RWPE1 (cell line): ENCODE results near the gene LITAFD.
A peak's percentile ranks its signal among the peaks of the same experiment; 100 is the strongest.

ENCODE experiments used
- CTCF ChIA-PET: fragments of 350-600 bp; sonication (Branson Sonifier 250); formaldehyde crosslinking; extraction: SDS; loops from one replicate; lab custom pipeline; 2021; lab: Yijun Ruan, JAX
- POLR2A ChIA-PET: fragments of 400-600 bp; formaldehyde crosslinking; extraction: SDS; loops from one replicate; lab custom pipeline; 2020; ENCODE audit warnings: antibody characterized with exemption; ENCODE audit not compliant: low non-redundant PET; lab: Yijun Ruan, JAX
- DNase-seq: peaks from one replicate; pipeline ENCODE4 v3.0.0; 2012; ENCODE audit warnings: low spot score
- H3K27ac ChIP-seq: fragments of 450-650 bp; 2 replicates; pipeline ENCODE4 v1.5.1; 2017
- CTCF ChIP-seq: fragments of 450-650 bp; conservative IDR thresholded peaks from 2 replicates; pipeline ENCODE4 v1.5.1; 2017; ENCODE audit warnings: low read depth, mild to moderate bottlenecking

LITAFD gene

GRCh38 chr16:8926827-8927226 lies 44.7 kb downstream of the LITAFD start:
- ChIA-PET CTCF (no interaction called here), POLR2A (no interaction called here)
- TF ChIP-seq CTCF, result no peak
- no peak for DNase-seq
- no peak overlapping the region for H3K27ac ChIP-seq

GRCh38 chr16:8928467-8928957 lies 46.4 kb downstream of the LITAFD start:
- no peak for DNase-seq
- ChIA-PET POLR2A (no interaction called here), CTCF (no interaction called here)
- H3K27ac ChIP-seq, result no peak overlapping the region
- TF ChIP-seq CTCF, result no peak

GRCh38 chr16:8929086-8929748 lies 47.1 kb downstream of the LITAFD start:
- ChIA-PET POLR2A (no interaction called here), CTCF (no interaction called here)
- no peak overlapping the region for H3K27ac ChIP-seq

GRCh38 chr16:8931859-8932258 lies 49.7 kb downstream of the LITAFD start:
- peak; percentile 38 for DNase-seq
- H3K27ac ChIP-seq, result no peak overlapping the region
- TF ChIP-seq CTCF, result no peak
- ChIA-PET POLR2A (no interaction called here), CTCF (no interaction called here)

More at GRCh38 chr16:8929086-8929748, 47.1 kb downstream of the LITAFD start:
- TF ChIP-seq CTCF, result no peak
- no peak for DNase-seq

GRCh38 chr16:8934601-8935000 lies 52.5 kb downstream of the LITAFD start:
- H3K27ac ChIP-seq, result no peak overlapping the region
- CTCF ChIA-PET, result interaction anchor here (0.6 to 1.0 kb wide), 2 partner anchors 55 to 74 kb away, joined by 3 to 4 read pairs; no protein-coding TSS in a partner anchor
- DNase-seq, result no peak
- POLR2A ChIA-PET, result no interaction called here
- TF ChIP-seq CTCF, result no peak
